HG03064 (cell line): ENCODE data around the gene STOX1.
"Not testable (repeated sequence)": the region's sequence is repeated elsewhere in the genome, so short reads cannot be mapped to it uniquely, and the experiment has no call there.

Source experiments
- ATAC-seq: cut with Tn5 transposase; IDR thresholded peaks from one replicate; pipeline ENCODE4 v1.9.1; 2021; ENCODE audit warnings: low read depth; ENCODE audit not compliant: unreplicated experiment

Gene STOX1

GRCh38 chr10:68828083-68828601 is 811 bp downstream of the STOX1 start:
- ATAC-seq = not testable (repeated sequence)

GRCh38 chr10:68828833-68829232 is 1.5 kb downstream of the STOX1 start:
- ATAC-seq = no peak

GRCh38 chr10:68829521-68829920 is 2.2 kb downstream of the STOX1 start:
- ATAC-seq = no peak

- ATAC-seq = no peak
These were observed 2.6 kb downstream of the STOX1 start for GRCh38 chr10:68829952-68830351.

- no peak for ATAC-seq
These were observed 4.7 kb downstream of the STOX1 start for GRCh38 chr10:68831961-68832455.

GRCh38 chr10:68832601-68833000 is 5.3 kb downstream of the STOX1 start:
- ATAC-seq = no peak

GRCh38 chr10:68837626-68838322 is 10.4 kb downstream of the STOX1 start:
- no peak for ATAC-seq

- ATAC-seq = not testable (repeated sequence)
These were observed 13.3 kb downstream of the STOX1 start for GRCh38 chr10:68840650-68841049.

GRCh38 chr10:68848281-68848680 is 20.9 kb downstream of the STOX1 start:
- ATAC-seq = no peak

GRCh38 chr10:68848806-68849205 is 21.5 kb downstream of the STOX1 start:
- no peak for ATAC-seq

GRCh38 chr10:68856352-68856751 is 29.0 kb downstream of the STOX1 start:
- no peak for ATAC-seq

- no peak for ATAC-seq
These were observed 29.7 kb downstream of the STOX1 start for GRCh38 chr10:68857005-68857404.

- no peak for ATAC-seq
These were observed 33.9 kb downstream of the STOX1 start for GRCh38 chr10:68861253-68861652.

- no peak for ATAC-seq
These were observed 37.3 kb downstream of the STOX1 start for GRCh38 chr10:68864611-68865010.

- ATAC-seq = not testable (repeated sequence)
These were observed 40.8 kb downstream of the STOX1 start for GRCh38 chr10:68868173-68868572.

- no peak for ATAC-seq
These were observed 42.3 kb downstream of the STOX1 start for GRCh38 chr10:68869623-68870022.

GRCh38 chr10:68870061-68870460 is 42.7 kb downstream of the STOX1 start:
- ATAC-seq = no peak

- no peak for ATAC-seq
These were observed 43.3 kb downstream of the STOX1 start for GRCh38 chr10:68870545-68871104.

GRCh38 chr10:68871105-68871711 is 43.9 kb downstream of the STOX1 start:
- ATAC-seq = no peak

GRCh38 chr10:68871731-68872342 is 44.5 kb downstream of the STOX1 start:
- no peak for ATAC-seq
